ENCODE measurements around the gene MGAT5.

GRCh38 chr2:134232868-134233727 is 20.8 kb upstream of the MGAT5 start:
- TF ChIP-seq CTCF (IDR thresholded peaks at IDR 0.05) (no peak), POLR2A (IDR thresholded peaks at IDR 0.05) (no peak)
